Mucosa of rectum (tissue), 2 donors: ENCODE results near the gene MADD.
A peak's percentile ranks its signal among the peaks of the same experiment; 100 is the strongest.

ENCODE experiments used
- H3K27ac ChIP-seq, 2 donors: one replicate each; pipeline ENCODE4 v1.7.0; 2013; ENCODE audit warnings: inconsistent platforms in 2 of 2, low read depth in 2 of 2, low read length in 2 of 2
- H3K27me3 ChIP-seq, 2 donors: one replicate each; pipeline ENCODE4 v1.7.0; 2013; ENCODE audit warnings: low read length in 2 of 2; ENCODE audit not compliant: control insufficient read depth in 2 of 2, insufficient read depth in 2 of 2
- H3K36me3 ChIP-seq, 2 donors: one replicate each; pipeline ENCODE4 v1.7.0; 2013; ENCODE audit warnings: low read length in 2 of 2; ENCODE audit not compliant: control insufficient read depth in 2 of 2, insufficient read depth in 2 of 2
- H3K4me1 ChIP-seq, 2 donors: one replicate each; pipeline ENCODE4 v1.7.0; 2013; ENCODE audit warnings: low read length in 2 of 2, mild to moderate bottlenecking in 1 of 2; ENCODE audit not compliant: control insufficient read depth in 2 of 2, insufficient read depth in 2 of 2
- H3K4me3 ChIP-seq, 2 donors: one replicate each; pipeline ENCODE4 v1.7.0; 2013; ENCODE audit warnings: low read length in 2 of 2
- H3K9ac ChIP-seq, 2 donors: one replicate each; pipeline ENCODE4 v1.7.0; 2013; ENCODE audit warnings: low read length in 2 of 2, low read depth in 1 of 2, mild to moderate bottlenecking in 1 of 2
- H3K9me3 ChIP-seq, 2 donors: one replicate each; pipeline ENCODE4 v1.7.0; 2013; ENCODE audit warnings: low read length in 2 of 2; ENCODE audit not compliant: control insufficient read depth in 2 of 2
- donor health status: healthy.
- donor health status: Normal muscosa, but diverticular disease.

Gene MADD

DNA sequence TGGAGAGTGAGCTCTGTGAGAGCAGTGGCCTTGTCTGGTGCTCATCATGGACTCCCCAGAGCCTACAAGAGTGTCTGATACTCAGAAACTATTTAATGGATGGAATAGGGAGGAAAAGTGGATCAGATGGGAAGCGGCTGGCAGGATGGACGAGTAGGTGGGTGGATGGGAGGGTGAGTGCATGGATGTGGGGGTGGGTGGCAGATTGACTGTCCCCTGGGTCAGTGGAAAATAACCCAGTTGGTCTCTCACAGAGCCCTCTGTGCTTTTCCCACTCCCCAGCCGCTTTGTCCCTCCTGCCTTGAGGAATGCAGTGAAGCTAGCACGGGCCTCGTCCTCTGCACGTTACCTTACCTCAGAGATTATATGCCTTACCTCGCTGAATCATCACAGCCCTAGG is 102.5 kb downstream of the MADD start:
- no peaks in the 10 kb centered on the region for H3K4me1 ChIP-seq
- H3K27ac ChIP-seq: no peak overlapping the region
- no peak overlapping the region for H3K9ac ChIP-seq
- H3K27me3 ChIP-seq: no peaks in the 10 kb centered on the region
- no peaks in the 10 kb centered on the region for H3K36me3 ChIP-seq
- H3K9me3 ChIP-seq: no peaks in the 10 kb centered on the region
- no peak overlapping the region for H3K4me3 ChIP-seq

DNA sequence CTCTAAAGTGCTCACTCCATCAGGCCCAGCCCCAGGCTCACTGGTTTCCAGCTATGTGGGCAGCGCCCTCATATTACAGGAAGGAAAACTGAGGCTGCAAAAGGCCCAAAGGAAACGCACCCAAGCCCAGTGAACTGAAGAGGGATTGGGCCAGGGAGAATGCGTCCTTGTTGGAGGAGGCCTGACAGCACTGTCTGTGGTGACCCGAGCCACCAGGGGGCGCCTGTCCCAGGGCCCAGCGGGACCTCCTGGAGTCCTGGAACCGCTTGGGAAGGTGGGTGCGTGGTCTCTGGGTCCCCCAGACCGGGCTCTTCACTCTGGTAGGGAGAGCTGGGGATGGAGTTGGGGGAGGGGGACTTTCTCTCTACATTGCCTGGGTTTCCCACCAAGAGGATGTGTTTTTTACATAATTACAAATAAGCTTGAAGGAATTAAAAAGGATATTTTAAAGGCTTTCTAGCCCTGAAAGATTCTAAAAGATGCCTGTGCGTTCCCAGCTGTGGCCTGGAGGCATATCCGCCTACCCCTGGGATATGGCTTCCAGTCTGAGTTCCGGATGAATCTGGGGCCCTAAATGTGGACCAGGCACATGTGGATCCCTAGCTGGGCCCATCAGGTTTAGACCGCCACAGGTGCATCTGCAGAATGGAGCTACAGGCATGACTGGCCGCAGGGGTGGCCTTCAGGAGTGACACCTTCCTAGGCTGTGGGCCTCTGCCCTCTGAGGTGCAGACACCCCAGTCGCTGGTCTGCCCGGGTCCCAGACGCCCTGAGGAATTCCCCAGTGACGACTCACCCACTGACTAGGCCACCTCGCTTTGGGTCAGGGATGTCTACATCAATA is 104.2 kb downstream of the MADD start:
- peak overlapping the region in 1 of 2 donors; percentile 7 for H3K9ac ChIP-seq
- no peaks in the 10 kb centered on the region for H3K9me3 ChIP-seq
- no peak overlapping the region for H3K4me3 ChIP-seq
- H3K4me1 ChIP-seq: no peaks in the 10 kb centered on the region
- H3K27me3 ChIP-seq: no peaks in the 10 kb centered on the region
- H3K27ac ChIP-seq: no peak overlapping the region
- no peaks in the 10 kb centered on the region for H3K36me3 ChIP-seq

GRCh38 chr11:47374720-47375019 is 104.7 kb downstream of the MADD start:
- Histone ChIP-seq H3K9me3 (no peaks in the 10 kb centered on the region), H3K9ac (no peak overlapping the region), H3K36me3 (no peaks in the 10 kb centered on the region), H3K27ac (no peak overlapping the region), H3K27me3 (no peaks in the 10 kb centered on the region), H3K4me1 (no peaks in the 10 kb centered on the region), H3K4me3 (peak overlapping the region in 1 of 2 donors; percentile 20)

DNA sequence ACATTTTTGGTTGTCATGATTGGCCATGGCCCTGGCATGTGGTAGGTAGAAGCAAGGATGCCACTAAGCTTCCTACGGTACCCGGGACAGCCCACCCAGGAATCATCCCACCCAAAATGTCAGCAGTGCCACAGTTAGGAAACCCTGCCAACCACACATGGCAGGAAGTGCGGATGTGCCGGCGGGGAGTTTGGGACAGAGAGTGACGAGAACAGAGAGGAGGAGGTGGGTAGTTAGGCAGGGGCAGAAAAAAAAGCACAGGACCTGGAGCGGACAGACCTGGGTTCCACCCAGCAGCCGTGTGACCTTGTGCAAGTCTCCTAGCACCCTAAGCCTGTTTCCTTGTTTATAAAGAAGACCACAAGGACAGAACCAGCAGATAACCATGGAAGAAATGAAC is 105.1 kb downstream of the MADD start:
- H3K27me3 ChIP-seq: no peaks in the 10 kb centered on the region
- no peak overlapping the region for H3K9ac ChIP-seq
- H3K4me3 ChIP-seq: peak overlapping the region in 1 of 2 donors; percentile 20
- no peaks in the 10 kb centered on the region for H3K9me3 ChIP-seq
- H3K36me3 ChIP-seq: no peaks in the 10 kb centered on the region
- no peaks in the 10 kb centered on the region for H3K4me1 ChIP-seq
- H3K27ac ChIP-seq: no peak overlapping the region

DNA sequence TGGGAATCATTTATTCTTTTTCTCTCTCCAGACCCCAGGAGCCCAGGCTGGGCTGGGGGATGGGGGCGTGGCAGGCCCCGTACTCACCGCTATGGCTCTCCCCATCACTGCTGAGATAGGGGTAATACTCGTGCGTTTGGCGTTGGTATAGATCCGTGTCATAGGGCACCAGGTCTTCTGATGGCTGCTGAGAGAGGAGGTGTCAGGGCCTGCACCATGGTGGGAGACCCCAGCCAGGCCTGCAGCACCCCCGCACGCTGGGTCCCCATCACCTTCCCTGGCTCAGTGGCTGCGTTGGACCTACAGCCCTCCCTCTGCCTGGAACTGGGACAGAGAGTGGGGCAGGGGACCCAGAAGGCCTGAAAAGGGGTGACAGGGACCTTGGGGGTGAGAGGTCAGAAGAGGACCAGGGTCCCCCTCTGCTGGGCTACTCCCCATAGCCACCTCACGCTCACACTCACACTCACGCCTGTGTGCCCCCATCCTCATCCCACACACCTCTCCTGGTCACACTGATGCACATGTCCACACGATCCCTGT is 105.7 kb downstream of the MADD start:
- H3K36me3 ChIP-seq: no peaks in the 10 kb centered on the region
- H3K9me3 ChIP-seq: no peaks in the 10 kb centered on the region
- H3K27ac ChIP-seq: peak overlapping the region in 1 of 2 donors; percentile 32
- no peaks in the 10 kb centered on the region for H3K27me3 ChIP-seq
- H3K9ac ChIP-seq: no peak overlapping the region
- peak overlapping the region in 1 of 2 donors; percentile 67 for H3K4me3 ChIP-seq
- no peaks in the 10 kb centered on the region for H3K4me1 ChIP-seq

GRCh38 chr11:47376107-47376524 is 106.2 kb downstream of the MADD start:
- H3K36me3 ChIP-seq: no peaks in the 10 kb centered on the region
- H3K27ac ChIP-seq: peak overlapping the region in 1 of 2 donors; percentile 86
- H3K4me3 ChIP-seq: peak overlapping the region in 1 of 2 donors; percentile 67
- no peaks in the 10 kb centered on the region for H3K27me3 ChIP-seq
- H3K9ac ChIP-seq: no peak overlapping the region
- H3K9me3 ChIP-seq: no peaks in the 10 kb centered on the region
- no peaks in the 10 kb centered on the region for H3K4me1 ChIP-seq

DNA sequence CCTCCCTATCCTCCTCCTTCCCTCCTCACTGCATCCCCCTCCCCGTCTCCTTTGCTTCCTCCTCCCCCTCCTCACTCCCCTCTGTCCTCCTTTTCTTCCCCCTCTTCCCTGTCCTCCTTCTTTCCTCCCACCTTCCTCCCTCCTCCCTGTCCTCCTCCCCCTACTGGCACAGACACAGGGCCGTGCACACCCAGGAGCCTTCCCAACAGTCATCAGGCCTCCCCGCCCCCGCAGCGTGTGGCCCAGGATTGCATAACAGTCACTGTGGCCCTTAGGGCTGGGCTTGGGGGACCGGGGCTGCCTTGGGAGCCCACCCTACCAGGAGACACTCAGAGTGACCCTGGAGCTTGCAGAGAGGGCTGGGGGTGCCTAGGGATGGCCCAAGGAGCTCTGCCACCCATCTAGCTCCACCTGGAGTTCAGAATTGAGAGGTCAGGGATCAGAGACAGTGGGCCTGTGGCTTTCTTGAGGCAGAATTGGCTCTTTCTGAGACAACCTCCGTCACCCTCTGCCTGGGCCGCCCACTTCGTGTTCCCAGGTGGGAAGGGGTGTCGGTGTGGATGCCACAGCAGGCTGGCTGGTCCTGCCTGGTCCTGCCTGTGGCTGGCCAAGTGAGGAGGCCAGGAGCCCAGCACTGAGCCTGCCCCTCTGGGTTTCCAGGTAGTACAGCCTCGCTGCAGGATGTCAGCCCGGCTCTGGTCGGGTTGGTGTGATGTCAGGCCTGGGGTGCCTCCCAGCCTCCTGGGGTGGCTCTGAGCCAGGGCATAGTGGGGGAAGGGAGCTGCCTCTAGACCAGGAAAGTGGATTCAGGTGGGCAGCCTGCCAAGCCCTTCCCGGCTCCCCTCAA is 106.8 kb downstream of the MADD start:
- H3K9ac ChIP-seq: peak overlapping the region; percentile 41 to 61
- peak overlapping the region; percentile 52 to 67 for H3K4me3 ChIP-seq
- no peaks in the 10 kb centered on the region for H3K9me3 ChIP-seq
- H3K27me3 ChIP-seq: no peaks in the 10 kb centered on the region
- H3K27ac ChIP-seq: peak overlapping the region; percentile 70 to 86
- H3K36me3 ChIP-seq: no peaks in the 10 kb centered on the region
- H3K4me1 ChIP-seq: no peaks in the 10 kb centered on the region

GRCh38 chr11:47377571-47378009 is 107.7 kb downstream of the MADD start:
- no peaks in the 10 kb centered on the region for H3K27me3 ChIP-seq
- no peaks in the 10 kb centered on the region for H3K36me3 ChIP-seq
- peak overlapping the region; percentile 60 to 61 for H3K9ac ChIP-seq
- peak overlapping the region; percentile 52 to 67 for H3K4me3 ChIP-seq
- H3K4me1 ChIP-seq: no peaks in the 10 kb centered on the region
- H3K9me3 ChIP-seq: no peaks in the 10 kb centered on the region
- H3K27ac ChIP-seq: peak overlapping the region; percentile 70 to 86

DNA sequence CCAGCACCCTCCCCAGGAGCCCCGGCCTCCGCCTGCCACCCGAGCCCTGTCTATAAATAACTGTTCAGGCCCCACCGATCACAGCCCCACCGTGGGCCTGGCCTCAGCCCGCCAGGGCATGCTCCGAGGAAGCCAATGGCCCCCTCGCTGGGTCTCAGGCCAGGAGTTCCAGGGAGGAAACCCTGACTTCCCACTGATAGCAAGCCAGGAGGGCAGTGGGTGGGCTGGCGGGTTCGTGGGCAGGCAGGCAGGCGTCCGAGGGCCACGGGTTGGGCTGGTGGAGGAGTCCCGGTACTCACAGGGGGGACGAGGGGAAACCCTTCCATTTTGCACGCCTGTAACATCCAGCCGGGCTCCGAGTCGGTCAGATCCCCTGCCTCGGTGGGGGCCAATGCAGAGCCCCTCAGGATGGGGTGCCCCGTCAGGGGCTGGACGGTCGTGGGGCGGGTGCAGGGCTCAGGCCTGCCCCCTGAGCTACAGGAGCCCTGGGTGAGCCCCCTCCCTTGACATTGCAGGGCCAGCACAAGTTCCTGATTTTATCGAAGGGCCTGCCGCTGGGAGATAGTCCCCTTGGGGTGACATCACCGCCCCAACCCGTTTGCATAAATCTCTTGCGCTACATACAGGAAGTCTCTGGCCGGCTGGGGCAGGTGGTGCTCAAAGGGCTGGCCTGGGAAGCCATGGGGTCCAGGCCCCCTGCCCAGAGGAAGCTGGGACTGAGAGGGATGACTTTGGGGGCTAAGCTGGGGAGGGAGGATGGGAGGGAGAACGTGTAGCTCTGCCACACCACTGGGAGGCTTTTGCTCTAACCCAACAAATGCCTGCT is 108.3 kb downstream of the MADD start, which contains the start of gene SPI1:
TSS of gene SPI1 (minus strand) at position 538 of the 826 bp plus-strand sequence. CDS start at position 344, 194 bp downstream.
- Histone ChIP-seq H3K36me3 (no peaks in the 10 kb centered on the region), H3K27ac (peak within 1 kb of the TSS; percentile 70 to 86), H3K4me3 (peak within 1 kb of the TSS; percentile 52 to 67), H3K9me3 (no peaks in the 10 kb centered on the region), H3K4me1 (no peaks in the 10 kb centered on the region), H3K9ac (peak within 1 kb of the TSS; percentile 60 to 61), H3K27me3 (no peaks in the 10 kb centered on the region)
